Breast epithelium (tissue), 4 donors: ENCODE measurements around the gene TCFL5. TPM values are rescaled to one million over a fixed set of nuclear protein-coding genes. Genes with fewer than 3 reads are reported as not detected.

Source experiments
- DNase-seq, 2 donors: peaks; one replicate each; pipeline ENCODE4 v3.0.0-alpha.2; 2019; ENCODE audit warnings: low spot score in 2 of 2
- H3K27ac ChIP-seq, 2 donors: fragments of 200-600 bp; sonication (generic) in 1 of 2; one replicate each; pipeline ENCODE4 v1.5.1; 2016 to 2019; ENCODE audit warnings: mild to moderate bottlenecking in 1 of 2
- H3K27me3 ChIP-seq, 2 donors: fragments of 200-600 bp; sonication (generic) in 1 of 2; one replicate each; pipeline versions ENCODE4 v1.5.1 to v1.6.0; 2017 to 2019; ENCODE audit warnings: control low read depth in 1 of 2, mild to moderate bottlenecking in 1 of 2
- H3K36me3 ChIP-seq: fragments of 200-600 bp; one replicate; pipeline ENCODE4 v1.5.1; 2019
- H3K4me1 ChIP-seq, 2 donors: fragments of 200-600 bp; sonication (generic); one replicate each; pipeline ENCODE4 v1.5.1; 2016 to 2019; ENCODE audit warnings: control low read depth in 1 of 2
- H3K4me3 ChIP-seq, 3 donors: fragments of 200-600 bp; sonication (generic); 1 replicate in 2 of 3; 2 replicates in 1 of 3; pipeline ENCODE4 v1.5.1; 2016 to 2019; ENCODE audit warnings: mild to moderate bottlenecking in 3 of 3, moderate library complexity in 2 of 3
- H3K9me3 ChIP-seq, 2 donors: fragments of 200-600 bp; sonication (generic) in 1 of 2; one replicate each; pipeline ENCODE4 v1.5.1; 2016 to 2019; ENCODE audit warnings: control low read depth in 1 of 2
- CTCF ChIP-seq, 3 donors: fragments of 450-650 bp; IDR thresholded peaks; one replicate each; pipeline ENCODE4 v1.5.1; 2016 to 2017; ENCODE audit warnings: antibody characterized with exemption in 3 of 3, mild to moderate bottlenecking in 3 of 3, moderate library complexity in 3 of 3
- POLR2A ChIP-seq: fragments of 450-650 bp; IDR thresholded peaks from one replicate; pipeline ENCODE4 v1.6.1; 2016; ENCODE audit warnings: antibody characterized with exemption, mild to moderate bottlenecking, moderate library complexity
- POLR2AphosphoS5 ChIP-seq, 3 donors: sonication (generic); formaldehyde crosslinking; IDR thresholded peaks; one replicate each; pipeline ENCODE4 v1.6.1; 2017; ENCODE audit warnings: antibody characterized with exemption in 3 of 3
- intact Hi-C: fragments of 100-400 bp; cut with DNase I; formaldehyde crosslinking; loops from one replicate; pipeline ENCODE4 v1.15.1; 2023; ENCODE audit warnings: low total_unique reads
- total RNA-seq, 3 donors: library from RNA; depleted of rRNA; stranded (reverse); fragments of >200 nt; gene quantifications; one replicate each; pipeline ENCODE4 v1.1.0, GENCODE V29; 2016

TCFL5 gene
- total RNA-seq, 3 donors from 2014 or later: 7.8 to 21.0 (median 12.5) TPM

GRCh38 chr20:62895539-62895938, 33.9 kb upstream of the TCFL5 start:
- Histone ChIP-seq H3K27me3 (no peaks in the 10 kb centered on the region), H3K9me3 (no peaks in the 10 kb centered on the region), H3K4me3 (no peak overlapping the region), H3K27ac (no peak overlapping the region), H3K36me3 (no peaks in the 10 kb centered on the region), H3K4me1 (peaks cover 0 to 28% of the 10 kb centered on the region in 2 donors)
- intact Hi-C loops: no loop called here
- no peak for DNase-seq
- TF ChIP-seq POLR2A (no peak), POLR2AphosphoS5 (IDR thresholded peaks at IDR 0.05) (no peak), CTCF (IDR thresholded peaks at IDR 0.05) (no peak)

GRCh38 chr20:62894261-62894660, 32.6 kb upstream of the TCFL5 start:
- Histone ChIP-seq H3K27ac (no peak overlapping the region), H3K36me3 (no peaks in the 10 kb centered on the region), H3K9me3 (no peaks in the 10 kb centered on the region), H3K4me3 (no peak overlapping the region), H3K4me1 (peaks cover 0 to 17% of the 10 kb centered on the region in 2 donors), H3K27me3 (no peaks in the 10 kb centered on the region)
- intact Hi-C loops: loop anchor here (5.0 kb wide), 1 partner anchor 113 kb away; the partner anchor contains the start of gene BHLHE23
- TF ChIP-seq POLR2AphosphoS5 (IDR thresholded peaks at IDR 0.05): no peak
- TF ChIP-seq CTCF (IDR thresholded peaks at IDR 0.05): no peak
- TF ChIP-seq POLR2A: no peak
- no peak for DNase-seq

- no peaks in the 10 kb centered on the region for H3K36me3 ChIP-seq
- peaks cover 0 to 11% of the 10 kb centered on the region in 2 donors for H3K4me1 ChIP-seq
- H3K27ac ChIP-seq: no peak overlapping the region
- no peak for DNase-seq
- H3K27me3 ChIP-seq: no peaks in the 10 kb centered on the region
- H3K9me3 ChIP-seq: no peaks in the 10 kb centered on the region
- intact Hi-C loops: loop anchor here (5.0 kb wide), 1 partner anchor 114 kb away; the partner anchor contains the start of gene BHLHE23
- TF ChIP-seq POLR2AphosphoS5 (IDR thresholded peaks at IDR 0.05) (no peak), CTCF (IDR thresholded peaks at IDR 0.05) (no peak), POLR2A (no peak)
- no peak overlapping the region for H3K4me3 ChIP-seq
Observed at GRCh38 chr20:62893700-62894099, 32.1 kb upstream of the TCFL5 start.

- no peaks in the 10 kb centered on the region for H3K36me3 ChIP-seq
Observed at GRCh38 chr20:62892348-62893304, 31.0 kb upstream of the TCFL5 start.

More at GRCh38 chr20:62892348-62893304, 31.0 kb upstream of the TCFL5 start:
- H3K27me3 ChIP-seq: no peaks in the 10 kb centered on the region
- H3K9me3 ChIP-seq: no peaks in the 10 kb centered on the region
- no peak overlapping the region for H3K27ac ChIP-seq
- peaks cover 0 to 4% of the 10 kb centered on the region in 2 donors for H3K4me1 ChIP-seq
- TF ChIP-seq POLR2AphosphoS5 (IDR thresholded peaks at IDR 0.05): no peak
- no peak for TF ChIP-seq CTCF (IDR thresholded peaks at IDR 0.05)
- intact Hi-C loops: loop anchor here (5.0 kb wide), 1 partner anchor 115 kb away; the partner anchor contains the start of gene BHLHE23
- no peak overlapping the region for H3K4me3 ChIP-seq
- DNase-seq: no peak
